GM12891 (cell line): Measurements from ENCODE around the gene CYP4A22.

Experiments
- DNase-seq: peaks from one replicate; pipeline ENCODE4 v3.0.0; 2011; ENCODE audit warnings: low spot score; ENCODE audit not compliant: insufficient read length
- FAIRE-seq: peaks from 2 replicates; lab custom pipeline; 2011; peaks lifted over from hg19 to GRCh38; lab: Jason Lieb, UNC
- PAX5 ChIP-seq: IDR thresholded peaks from 2 replicates; pipeline ENCODE4 v1.6.1; 2011; ENCODE audit warnings: low read length, moderate library complexity, mild to moderate bottlenecking; ENCODE audit not compliant: insufficient read depth, severe bottlenecking
- POLR2A ChIP-seq: IDR thresholded peaks from 2 replicates; pipeline ENCODE4 v1.6.1; 2011; ENCODE audit warnings: low read depth, low read length, control low read depth
- POLR2AphosphoS5 ChIP-seq: IDR thresholded peaks from 2 replicates; pipeline ENCODE4 v1.6.1; 2011; ENCODE audit warnings: low read depth, low read length, control low read depth
- POU2F2 ChIP-seq: IDR thresholded peaks from 2 replicates; pipeline ENCODE4 v1.6.1; 2011; ENCODE audit warnings: low read depth, mild to moderate bottlenecking, control low read depth, low read length, moderate library complexity
- SPI1 ChIP-seq: IDR thresholded peaks from 2 replicates; pipeline ENCODE4 v1.6.1; 2011; ENCODE audit warnings: low read depth, low read length, control low read depth
- TAF1 ChIP-seq: IDR thresholded peaks from 2 replicates; pipeline ENCODE4 v1.6.1; 2011; ENCODE audit warnings: low read depth, low read length, control low read depth

The CYP4A22 gene

GRCh38 chr1:47196622-47197021, 59.4 kb downstream of the CYP4A22 start:
- DNase-seq (no peak), FAIRE-seq (no peak)
- TF ChIP-seq PAX5 (no peak), SPI1 (no peak), POU2F2 (no peak)

- FAIRE-seq, result no peak
- no peak for DNase-seq
- no peak for TF ChIP-seq POU2F2
- TF ChIP-seq POLR2AphosphoS5, result no peak
- no peak for TF ChIP-seq SPI1
- TF ChIP-seq POLR2A, result no peak
- no peak for TF ChIP-seq TAF1
- no peak for TF ChIP-seq PAX5
Measured at GRCh38 chr1:47198214-47198613, 61.0 kb downstream of the CYP4A22 start.
